Measurements from ENCODE around the gene PRDM11.

Gene PRDM11

GRCh38 chr11:45243967-45244366 is 97.5 kb downstream of the PRDM11 start:
- ATAC-seq (ENCODE audit: insufficient read depth, low read depth) (no peak), DNase-seq (no peak)
- peaks cover 11% of the 10 kb centered on the region for H3K27me3 ChIP-seq (ENCODE audit: insufficient read depth, low read length, poor library complexity)

GRCh38 chr11:45245218-45246045 is 99.0 kb downstream of the PRDM11 start:
- ATAC-seq (ENCODE audit: insufficient read depth, low read depth) (no peak), DNase-seq (no peak)
- H3K4me3 ChIP-seq (ENCODE audit: low read depth in 1 of 2, low read length in 2 of 2): no peak overlapping the region
- H3K9ac ChIP-seq (ENCODE audit: low read depth, low read length): no peak overlapping the region
- no peaks in the 10 kb centered on the region for H3K9me3 ChIP-seq (ENCODE audit: insufficient read depth, low read length, severe bottlenecking)
- no peaks in the 10 kb centered on the region for H3K36me3 ChIP-seq (ENCODE audit: insufficient read depth, low read length)
- H2AFZ ChIP-seq (ENCODE audit: low read depth, low read length): no peak overlapping the region
- H4K20me1 ChIP-seq (ENCODE audit: insufficient read depth, low read length): no peaks in the 10 kb centered on the region
- no peaks in the 10 kb centered on the region for H3K4me1 ChIP-seq (ENCODE audit: insufficient read depth, low read length)
- H3K27me3 ChIP-seq (ENCODE audit: insufficient read depth, low read length, poor library complexity): peaks cover 11% of the 10 kb centered on the region
- H3K27ac ChIP-seq (ENCODE audit: low read length): no peak overlapping the region
- TF ChIP-seq EZH2 (IDR thresholded peaks at IDR 0.05; ENCODE audit: borderline replicate concordance, low read depth, low read length, severe bottlenecking): no peak
- TF ChIP-seq CTCF (IDR thresholded peaks at IDR 0.05; ENCODE audit: borderline replicate concordance, extremely low read depth, low read length, poor library complexity, severe bottlenecking): no peak
- no peak overlapping the region for H3K4me2 ChIP-seq (ENCODE audit: insufficient read depth, low read length)
- no peaks in the 10 kb centered on the region for H3K79me2 ChIP-seq (ENCODE audit: insufficient read depth, low read length)

More at GRCh38 chr11:45243967-45244366, 97.5 kb downstream of the PRDM11 start:
- H3K9ac ChIP-seq (ENCODE audit: low read depth, low read length): no peak overlapping the region
- H2AFZ ChIP-seq (ENCODE audit: low read depth, low read length): no peak overlapping the region
- no peaks in the 10 kb centered on the region for H3K36me3 ChIP-seq (ENCODE audit: insufficient read depth, low read length)
- TF ChIP-seq CTCF (IDR thresholded peaks at IDR 0.05; ENCODE audit: borderline replicate concordance, extremely low read depth, low read length, poor library complexity, severe bottlenecking) (no peak), EZH2 (IDR thresholded peaks at IDR 0.05; ENCODE audit: borderline replicate concordance, low read depth, low read length, severe bottlenecking) (no peak)
- H3K4me3 ChIP-seq (ENCODE audit: low read depth in 1 of 2, low read length in 2 of 2): no peak overlapping the region
- no peaks in the 10 kb centered on the region for H3K9me3 ChIP-seq (ENCODE audit: insufficient read depth, low read length, severe bottlenecking)
- no peaks in the 10 kb centered on the region for H3K4me1 ChIP-seq (ENCODE audit: insufficient read depth, low read length)
- no peaks in the 10 kb centered on the region for H3K79me2 ChIP-seq (ENCODE audit: insufficient read depth, low read length)
- H4K20me1 ChIP-seq (ENCODE audit: insufficient read depth, low read length): no peaks in the 10 kb centered on the region
- H3K4me2 ChIP-seq (ENCODE audit: insufficient read depth, low read length): no peak overlapping the region
- no peak overlapping the region for H3K27ac ChIP-seq (ENCODE audit: low read length)

GRCh38 chr11:45246241-45246640 is 99.8 kb downstream of the PRDM11 start:
- H4K20me1 ChIP-seq (ENCODE audit: insufficient read depth, low read length): no peaks in the 10 kb centered on the region
- no peak for ATAC-seq (ENCODE audit: insufficient read depth, low read depth)
- H3K4me3 ChIP-seq (ENCODE audit: low read depth in 1 of 2, low read length in 2 of 2): no peak overlapping the region
- H2AFZ ChIP-seq (ENCODE audit: low read depth, low read length): no peak overlapping the region
- peaks cover 11% of the 10 kb centered on the region for H3K27me3 ChIP-seq (ENCODE audit: insufficient read depth, low read length, poor library complexity)
- H3K4me1 ChIP-seq (ENCODE audit: insufficient read depth, low read length): no peaks in the 10 kb centered on the region
- no peak overlapping the region for H3K4me2 ChIP-seq (ENCODE audit: insufficient read depth, low read length)
- DNase-seq: no peak
- no peaks in the 10 kb centered on the region for H3K79me2 ChIP-seq (ENCODE audit: insufficient read depth, low read length)
- no peaks in the 10 kb centered on the region for H3K9me3 ChIP-seq (ENCODE audit: insufficient read depth, low read length, severe bottlenecking)
- no peaks in the 10 kb centered on the region for H3K36me3 ChIP-seq (ENCODE audit: insufficient read depth, low read length)
- TF ChIP-seq EZH2 (IDR thresholded peaks at IDR 0.05; ENCODE audit: borderline replicate concordance, low read depth, low read length, severe bottlenecking) (no peak), CTCF (IDR thresholded peaks at IDR 0.05; ENCODE audit: borderline replicate concordance, extremely low read depth, low read length, poor library complexity, severe bottlenecking) (no peak)
- H3K27ac ChIP-seq (ENCODE audit: low read length): no peak overlapping the region
- H3K9ac ChIP-seq (ENCODE audit: low read depth, low read length): no peak overlapping the region

Data from DND-41 (cell line).